Neural progenitor cell (in vitro differentiated cells): Measurements from ENCODE around the gene ORC3. TPM values are rescaled to one million over a fixed set of nuclear protein-coding genes. Genes with fewer than 3 reads are reported as not detected.

ENCODE experiments used
- DNase-seq: peaks from one replicate; pipeline ENCODE4 v3.0.0-alpha.2; 2016; ENCODE audit warnings: low spot score
- H2AFZ ChIP-seq: fragments of 200-600 bp; sonication (generic); replicated peaks from 2 replicates; pipeline ENCODE4 v1.6.1; 2016; ENCODE audit warnings: antibody characterized with exemption
- H3F3A ChIP-seq: fragments of 200-600 bp; sonication (generic); 2 replicates; pipeline ENCODE4 v1.6.1; 2016; ENCODE audit warnings: antibody characterized with exemption, low read depth
- H3K27ac ChIP-seq: fragments of 200-600 bp; sonication (generic); 2 replicates; pipeline ENCODE4 v1.5.1; 2016; ENCODE audit warnings: mild to moderate bottlenecking
- H3K27me3 ChIP-seq: fragments of 200-600 bp; sonication (generic); 2 replicates; pipeline ENCODE4 v1.6.1; 2016; ENCODE audit warnings: mild to moderate bottlenecking, moderate library complexity
- H3K36me3 ChIP-seq: fragments of 200-600 bp; sonication (generic); 2 replicates; pipeline ENCODE4 v1.5.1; 2016
- H3K4me1 ChIP-seq: fragments of 200-600 bp; sonication (generic); 2 replicates; pipeline ENCODE4 v1.6.1; 2016; ENCODE audit warnings: mixed run types
- H3K4me2 ChIP-seq: fragments of 200-600 bp; sonication (generic); 2 replicates; pipeline ENCODE4 v1.6.1; 2016
- H3K4me3 ChIP-seq: fragments of 200-600 bp; sonication (generic); 2 replicates; pipeline ENCODE4 v1.5.1; 2016
- H3K79me2 ChIP-seq: fragments of 200-600 bp; sonication (generic); 2 replicates; pipeline ENCODE4 v1.6.1; 2016; ENCODE audit warnings: low read depth
- H3K9ac ChIP-seq: fragments of 200-600 bp; sonication (generic); 2 replicates; pipeline ENCODE4 v1.6.1; 2016
- H3K9me3 ChIP-seq: fragments of 200-600 bp; sonication (generic); 2 replicates; pipeline ENCODE4 v1.5.1; 2016; ENCODE audit warnings: low read depth
- H4K20me1 ChIP-seq: fragments of 200-600 bp; sonication (generic); 2 replicates; pipeline ENCODE4 v1.6.1; 2016; ENCODE audit warnings: low read depth
- H3K27ac Mint-ChIP-seq: 3 replicates; pipeline ENCODE4 v1.8.0; 2021; ENCODE audit warnings: mixed read lengths
- H3K27me3 Mint-ChIP-seq: 2 replicates; pipeline ENCODE4 v1.8.0; 2022; ENCODE audit warnings: low read depth, mild to moderate bottlenecking, inconsistent platforms, moderate library complexity, mixed read lengths; ENCODE audit not compliant: insufficient read depth
- H3K36me3 Mint-ChIP-seq: 3 replicates; pipeline ENCODE4 v1.8.0; 2021; ENCODE audit warnings: mixed read lengths
- H3K4me1 Mint-ChIP-seq: 3 replicates; pipeline ENCODE4 v1.8.0; 2021; ENCODE audit warnings: mixed read lengths
- H3K4me3 Mint-ChIP-seq: 3 replicates; pipeline ENCODE4 v1.8.0; 2021; ENCODE audit warnings: mild to moderate bottlenecking, moderate library complexity, mixed read lengths
- H3K9me3 Mint-ChIP-seq: 3 replicates; pipeline ENCODE4 v1.8.0; 2020; ENCODE audit warnings: mixed read lengths
- CTCF ChIP-seq: fragments of 200-600 bp; sonication (generic); IDR thresholded peaks from 2 replicates; pipeline ENCODE4 v1.5.1; 2017; ENCODE audit warnings: antibody characterized with exemption, mild to moderate bottlenecking
- EZH2 ChIP-seq: fragments of 200-600 bp; sonication (generic); IDR thresholded peaks from 2 replicates; pipeline ENCODE4 v1.6.1; 2017; ENCODE audit warnings: antibody characterized with exemption, mild to moderate bottlenecking, moderate library complexity
- EZH2phosphoT487 ChIP-seq: fragments of 200-600 bp; sonication (generic); IDR thresholded peaks from 2 replicates; pipeline ENCODE4 v1.6.1; 2017; ENCODE audit warnings: antibody characterized with exemption
- total RNA-seq: library from RNA; depleted of rRNA; stranded (reverse); fragments of >200 nt; gene quantifications from 2 replicates; pipeline ENCODE4 v1.2.3, GENCODE V29; 2015; ENCODE audit warnings: low replicate concordance

ORC3 gene
- total RNA-seq, 1 donor from 2014 or later: 99.3 TPM

- H3K4me3 ChIP-seq: no peak overlapping the region
- H3F3A ChIP-seq: peaks cover 3% of the 10 kb centered on the region
- no peaks in the 10 kb centered on the region for H3K79me2 ChIP-seq
- H3K9me3 ChIP-seq: no peaks in the 10 kb centered on the region
- H3K27me3 Mint-ChIP-seq: no peaks in the 10 kb centered on the region
- DNase-seq: no peak
- no peak overlapping the region for H3K27ac Mint-ChIP-seq
- H3K4me1 Mint-ChIP-seq: peaks cover 3% of the 10 kb centered on the region
- H2AFZ ChIP-seq: no peak overlapping the region
- H3K27ac ChIP-seq: no peak overlapping the region
- H3K36me3 ChIP-seq: peaks cover 7% of the 10 kb centered on the region
- no peaks in the 10 kb centered on the region for H4K20me1 ChIP-seq
- H3K4me2 ChIP-seq: no peak overlapping the region
- peaks cover 19% of the 10 kb centered on the region for H3K4me1 ChIP-seq
- peaks cover 21% of the 10 kb centered on the region for H3K36me3 Mint-ChIP-seq
- TF ChIP-seq CTCF (no peak), EZH2 (no peak), EZH2phosphoT487 (no peak)
- H3K9ac ChIP-seq: no peak overlapping the region
- H3K27me3 ChIP-seq: no peaks in the 10 kb centered on the region
- no peak overlapping the region for H3K4me3 Mint-ChIP-seq
- H3K9me3 Mint-ChIP-seq: no peaks in the 10 kb centered on the region
These were observed 65.0 kb downstream of the ORC3 start for GRCh38 chr6:87654875-87655454.

GRCh38 chr6:87655824-87656223 lies 65.9 kb downstream of the ORC3 start:
- peaks cover 3% of the 10 kb centered on the region for H3K4me1 Mint-ChIP-seq
- Histone ChIP-seq H3K4me2 (no peak overlapping the region), H4K20me1 (no peaks in the 10 kb centered on the region), H2AFZ (no peak overlapping the region), H3K4me1 (peaks cover 19% of the 10 kb centered on the region), H3K4me3 (no peak overlapping the region), H3F3A (peaks cover 3% of the 10 kb centered on the region), H3K27me3 (no peaks in the 10 kb centered on the region), H3K79me2 (no peaks in the 10 kb centered on the region), H3K9me3 (no peaks in the 10 kb centered on the region), H3K9ac (no peak overlapping the region), H3K36me3 (peaks cover 7% of the 10 kb centered on the region), H3K27ac (no peak overlapping the region)
- H3K4me3 Mint-ChIP-seq: no peak overlapping the region
- no peaks in the 10 kb centered on the region for H3K27me3 Mint-ChIP-seq
- peaks cover 21% of the 10 kb centered on the region for H3K36me3 Mint-ChIP-seq
- TF ChIP-seq EZH2phosphoT487 (no peak), EZH2 (no peak)
- no peaks in the 10 kb centered on the region for H3K9me3 Mint-ChIP-seq
- no peak overlapping the region for H3K27ac Mint-ChIP-seq
- no peak for DNase-seq

- H3K36me3 ChIP-seq: peaks cover 10% of the 10 kb centered on the region
- Mint-ChIP-seq H3K27me3 (no peaks in the 10 kb centered on the region), H3K9me3 (no peaks in the 10 kb centered on the region), H3K4me1 (peaks cover 3% of the 10 kb centered on the region), H3K27ac (no peak overlapping the region), H3K4me3 (no peak overlapping the region), H3K36me3 (peaks cover 24% of the 10 kb centered on the region)
- no peak overlapping the region for H3K4me2 ChIP-seq
- no peaks in the 10 kb centered on the region for H3K9me3 ChIP-seq
- H3F3A ChIP-seq: peaks cover 3% of the 10 kb centered on the region
- no peak overlapping the region for H2AFZ ChIP-seq
- H3K4me1 ChIP-seq: peaks cover 19% of the 10 kb centered on the region
- H3K27me3 ChIP-seq: no peaks in the 10 kb centered on the region
- no peak overlapping the region for H3K9ac ChIP-seq
- no peak overlapping the region for H3K4me3 ChIP-seq
- no peak for TF ChIP-seq EZH2phosphoT487
- no peaks in the 10 kb centered on the region for H4K20me1 ChIP-seq
- DNase-seq: no peak
- H3K79me2 ChIP-seq: no peaks in the 10 kb centered on the region
- no peak overlapping the region for H3K27ac ChIP-seq
These were observed 66.9 kb downstream of the ORC3 start for GRCh38 chr6:87656857-87657256.

- Histone ChIP-seq H3K4me1 (peaks cover 8% of the 10 kb centered on the region), H2AFZ (no peak overlapping the region), H3K4me2 (no peak overlapping the region), H3K79me2 (no peaks in the 10 kb centered on the region), H3K27ac (no peak overlapping the region), H4K20me1 (no peaks in the 10 kb centered on the region), H3K4me3 (no peak overlapping the region), H3F3A (peaks cover 7% of the 10 kb centered on the region), H3K9me3 (no peaks in the 10 kb centered on the region), H3K36me3 (peaks cover 11% of the 10 kb centered on the region), H3K27me3 (no peaks in the 10 kb centered on the region), H3K9ac (no peak overlapping the region)
- TF ChIP-seq CTCF (no peak), EZH2 (no peak), EZH2phosphoT487 (no peak)
- peaks cover 22% of the 10 kb centered on the region for H3K36me3 Mint-ChIP-seq
- H3K4me1 Mint-ChIP-seq: no peaks in the 10 kb centered on the region
- H3K9me3 Mint-ChIP-seq: no peaks in the 10 kb centered on the region
- no peak overlapping the region for H3K27ac Mint-ChIP-seq
- no peak overlapping the region for H3K4me3 Mint-ChIP-seq
- DNase-seq: no peak
- no peaks in the 10 kb centered on the region for H3K27me3 Mint-ChIP-seq
These were observed 68.6 kb downstream of the ORC3 start for GRCh38 chr6:87658516-87658915.
